PC-9 (cell line): Measurements from ENCODE around the gene NOM1. TPM values are rescaled to one million over a fixed set of nuclear protein-coding genes. Genes with fewer than 3 reads are reported as not detected.

Experiments
- BruUV-seq: library from RNA; stranded (reverse); fragments of 400-500 nt; replicated peaks from 2 replicates; lab custom pipeline; 2021; lab: Mats Ljungman, UMichigan
- CTCF ChIA-PET: fragments of 300-600 bp; sonication (Branson Sonifier 250); formaldehyde crosslinking; loops from one replicate; lab custom pipeline; 2022; ENCODE audit warnings: antibody characterized with exemption; lab: Charles Lee
- POLR2A ChIA-PET: fragments of 300-600 bp; sonication (Branson Sonifier 250); formaldehyde crosslinking; loops from one replicate; lab custom pipeline; 2022; ENCODE audit warnings: antibody characterized with exemption; ENCODE audit not compliant: unreplicated experiment; lab: Charles Lee
- DNase-seq, 2 experiments: peaks; one replicate each; pipeline versions ENCODE4 v3.0.0 to v3.0.0-alpha.2; 2015 to 2022; ENCODE audit warnings: mixed read lengths in 1 of 2
- H2AFZ ChIP-seq: fragments of 200-600 bp; sonication (generic); 2 replicates; pipeline ENCODE4 v1.8.1; 2017; ENCODE audit warnings: antibody characterized with exemption
- H3F3A ChIP-seq: fragments of 200-600 bp; sonication (generic); 2 replicates; pipeline ENCODE4 v1.8.1; 2017; ENCODE audit warnings: antibody characterized with exemption, mild to moderate bottlenecking, low read depth; ENCODE audit not compliant: insufficient read depth
- H3K27ac ChIP-seq: fragments of 200-600 bp; sonication (generic); 2 replicates; pipeline ENCODE4 v1.6.1; 2016; ENCODE audit warnings: mixed run types
- H3K27me3 ChIP-seq: fragments of 200-600 bp; sonication (generic); 2 replicates; pipeline ENCODE4 v1.6.1; 2016; ENCODE audit warnings: low read depth, mixed run types; ENCODE audit not compliant: insufficient read depth
- H3K36me3 ChIP-seq: fragments of 200-600 bp; sonication (generic); 2 replicates; pipeline ENCODE4 v1.6.1; 2016; ENCODE audit warnings: low read depth, mixed run types
- H3K4me1 ChIP-seq: fragments of 200-600 bp; sonication (generic); replicated peaks from 2 replicates; pipeline ENCODE4 v1.6.1; 2016; ENCODE audit warnings: mixed run types; ENCODE audit not compliant: insufficient read depth
- H3K4me2 ChIP-seq: fragments of 200-600 bp; sonication (generic); 2 replicates; pipeline ENCODE4 v1.6.1; 2017; ENCODE audit warnings: mixed run types
- H3K4me3 ChIP-seq: fragments of 200-600 bp; sonication (generic); 2 replicates; pipeline ENCODE4 v1.6.1; 2016; ENCODE audit warnings: mixed run types
- H3K79me2 ChIP-seq: fragments of 200-600 bp; sonication (generic); 2 replicates; pipeline ENCODE4 v1.6.1; 2017; ENCODE audit warnings: low read depth, mixed run types
- H3K9me2 ChIP-seq: fragments of 200-600 bp; sonication (generic); 2 replicates; pipeline ENCODE4 v1.8.1; 2017; ENCODE audit warnings: mild to moderate bottlenecking; ENCODE audit not compliant: insufficient read depth
- H3K9me3 ChIP-seq: fragments of 200-600 bp; sonication (generic); 2 replicates; pipeline ENCODE4 v1.8.1; 2016; ENCODE audit warnings: low read depth; ENCODE audit not compliant: insufficient read depth
- H4K20me1 ChIP-seq: fragments of 200-600 bp; sonication (generic); 2 replicates; pipeline ENCODE4 v1.8.1; 2017; ENCODE audit not compliant: insufficient read depth
- CTCF ChIP-seq: fragments of 200-600 bp; sonication (generic); conservative IDR thresholded peaks from 2 replicates; pipeline ENCODE4 v1.6.1; 2017; ENCODE audit warnings: mixed run types, antibody characterized with exemption, mild to moderate bottlenecking, moderate library complexity
- EZH2 ChIP-seq: fragments of 200-600 bp; sonication (generic); IDR thresholded peaks from 2 replicates; pipeline ENCODE4 v1.8.0; 2017; ENCODE audit warnings: antibody characterized with exemption, low read depth
- intact Hi-C: fragments of 100-400 bp; cut with micrococcal nuclease; formaldehyde crosslinking; loops from one replicate; pipeline ENCODE4 v1.10.0; 2022; ENCODE audit not compliant: unreplicated experiment
- total RNA-seq: library from RNA; stranded (reverse); gene quantifications from 2 replicates; pipeline ENCODE4 v1.2.3, GENCODE V29; 2021

The NOM1 gene
- total RNA-seq, 1 experiment from 2014 or later: 25.4 TPM

- intact Hi-C loops: loop anchor here (10.0 kb wide), 1 partner anchor 123 kb away; the partner anchor contains the start of gene UBE3C
- Histone ChIP-seq H3K79me2 (no peaks in the 10 kb centered on the region), H3K9me2 (no peaks in the 10 kb centered on the region), H3K27ac (no peak overlapping the region), H3K36me3 (no peaks in the 10 kb centered on the region), H3K4me3 (peak overlapping the region; percentile 96), H3K4me2 (peak overlapping the region; percentile 95), H2AFZ (peak overlapping the region; percentile 100), H3K9me3 (no peaks in the 10 kb centered on the region), H4K20me1 (no peaks in the 10 kb centered on the region), H3F3A (no peaks in the 10 kb centered on the region), H3K4me1 (peaks cover 12% of the 10 kb centered on the region), H3K27me3 (no peaks in the 10 kb centered on the region)
- POLR2A ChIA-PET: no interaction called here
- CTCF ChIA-PET: no interaction called here
- no peak for DNase-seq
- BruUV-seq: no TSS peak
- TF ChIP-seq EZH2: no peak
- no peak for TF ChIP-seq CTCF
Measured at GRCh38 chr7:157011333-157012112, 62.0 kb downstream of the NOM1 start.

GRCh38 chr7:157012113-157012547 lies 62.6 kb downstream of the NOM1 start:
- H3F3A ChIP-seq: no peaks in the 10 kb centered on the region
- peaks cover 12% of the 10 kb centered on the region for H3K4me1 ChIP-seq
- POLR2A ChIA-PET: no interaction called here
- no peaks in the 10 kb centered on the region for H3K27me3 ChIP-seq
- H3K27ac ChIP-seq: no peak overlapping the region
- no peaks in the 10 kb centered on the region for H3K9me2 ChIP-seq
- DNase-seq: no peak
- intact Hi-C loops: loop anchor here (10.0 kb wide), 1 partner anchor 123 kb away; the partner anchor contains the start of gene UBE3C
- peak overlapping the region; percentile 95 for H3K4me2 ChIP-seq
- CTCF ChIA-PET: no interaction called here
- no TSS peak for BruUV-seq
- H3K4me3 ChIP-seq: no peak overlapping the region
- no peaks in the 10 kb centered on the region for H3K36me3 ChIP-seq
- TF ChIP-seq EZH2: no peak
- TF ChIP-seq CTCF: no peak
- H3K79me2 ChIP-seq: no peaks in the 10 kb centered on the region
- H4K20me1 ChIP-seq: no peaks in the 10 kb centered on the region
- no peaks in the 10 kb centered on the region for H3K9me3 ChIP-seq
- no peak overlapping the region for H2AFZ ChIP-seq

GRCh38 chr7:157013101-157013500 lies 63.6 kb downstream of the NOM1 start:
- TF ChIP-seq CTCF (no peak), EZH2 (no peak)
- Histone ChIP-seq H3K9me3 (no peaks in the 10 kb centered on the region), H3K27ac (no peak overlapping the region), H3F3A (no peaks in the 10 kb centered on the region), H3K36me3 (no peaks in the 10 kb centered on the region), H3K9me2 (no peaks in the 10 kb centered on the region), H3K4me1 (peaks cover 12% of the 10 kb centered on the region), H2AFZ (no peak overlapping the region), H4K20me1 (no peaks in the 10 kb centered on the region), H3K79me2 (no peaks in the 10 kb centered on the region), H3K27me3 (no peaks in the 10 kb centered on the region), H3K4me2 (no peak overlapping the region), H3K4me3 (no peak overlapping the region)
- ChIA-PET CTCF (no interaction called here), POLR2A (no interaction called here)
- no peak for DNase-seq
- no TSS peak for BruUV-seq
- intact Hi-C loops: loop anchor here (10.0 kb wide), 1 partner anchor 122 kb away; the partner anchor contains the start of gene UBE3C
